HG03558 (cell line): Measurements from ENCODE around the gene COL8A2.

Source experiments
- ATAC-seq: cut with Tn5 transposase; IDR thresholded peaks from one replicate; pipeline ENCODE4 v1.9.1; 2021; ENCODE audit warnings: moderate number of reproducible peaks; ENCODE audit not compliant: unreplicated experiment; ENCODE audit errors: extremely low read depth

Gene COL8A2

GRCh38 chr1:36137776-36138175 is 12.8 kb upstream of the COL8A2 start:
- no peak for ATAC-seq

GRCh38 chr1:36137226-36137625 is 12.2 kb upstream of the COL8A2 start:
- ATAC-seq: no peak

- no peak for ATAC-seq
Observed at GRCh38 chr1:36136535-36136934, 11.5 kb upstream of the COL8A2 start.

GRCh38 chr1:36135796-36136195 is 10.8 kb upstream of the COL8A2 start:
- ATAC-seq: no peak

GRCh38 chr1:36135330-36135667 is 10.3 kb upstream of the COL8A2 start:
- ATAC-seq: no peak

- ATAC-seq: no peak
Observed at GRCh38 chr1:36134505-36135329, 9.7 kb upstream of the COL8A2 start.

- ATAC-seq: no peak
Observed at GRCh38 chr1:36134031-36134430, 9.0 kb upstream of the COL8A2 start.

- no peak for ATAC-seq
Observed at GRCh38 chr1:36133484-36133883, 8.5 kb upstream of the COL8A2 start.

GRCh38 chr1:36132029-36132428 is 7.0 kb upstream of the COL8A2 start:
- ATAC-seq: no peak

GRCh38 chr1:36128905-36129206 is 3.8 kb upstream of the COL8A2 start:
- ATAC-seq: no peak

- no peak for ATAC-seq
Observed at GRCh38 chr1:36128126-36128904, 3.3 kb upstream of the COL8A2 start.

GRCh38 chr1:36126797-36127500 is 1.9 kb upstream of the COL8A2 start:
- ATAC-seq: no peak

GRCh38 chr1:36126005-36126716 is 1.1 kb upstream of the COL8A2 start:
- no peak for ATAC-seq

GRCh38 chr1:36124404-36125128 is 456 bp downstream of the COL8A2 start:
- ATAC-seq: no peak

- ATAC-seq: no peak
Observed at GRCh38 chr1:36123356-36123755, 1.7 kb downstream of the COL8A2 start.

- ATAC-seq: no peak
Observed at GRCh38 chr1:36122062-36123030, 2.7 kb downstream of the COL8A2 start.

- no peak for ATAC-seq
Observed at GRCh38 chr1:36119456-36119855, 5.6 kb downstream of the COL8A2 start.

- ATAC-seq: no peak
Observed at GRCh38 chr1:36118447-36119204, 6.4 kb downstream of the COL8A2 start.
